Regular cardiac myocyte (primary cell): ENCODE results near the gene CUBN. TPM values are rescaled to one million over a fixed set of nuclear protein-coding genes. Genes with fewer than 3 reads are reported as not detected.

Source experiments
- total RNA-seq: library from RNA; depleted of rRNA; stranded (reverse); fragments of >200 nt; gene quantifications from 2 replicates; pipeline ENCODE4 v1.2.3, GENCODE V29; 2014

CUBN gene
- 0.56 and 0.77 TPM in 2 replicates for total RNA-seq

DNA sequence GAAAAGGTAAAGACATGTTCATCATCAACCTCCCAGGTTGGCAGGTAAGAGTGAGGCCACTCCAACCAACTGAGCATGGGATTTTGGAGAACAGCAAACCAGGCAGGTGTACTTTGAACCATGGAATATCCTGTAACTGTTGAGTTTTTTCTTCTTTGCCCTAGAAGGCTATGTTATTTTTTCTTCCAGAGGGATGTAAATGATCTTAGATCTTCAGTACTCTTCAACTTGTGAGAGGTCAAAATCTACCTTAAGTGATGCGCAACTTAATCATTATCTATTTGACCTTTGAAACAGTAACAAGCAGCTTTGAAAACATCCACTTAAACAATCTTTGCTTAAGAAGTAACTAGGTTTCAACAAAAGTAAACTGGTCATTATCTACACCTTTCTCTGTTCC, at the start of gene CUBN:
TSS of gene CUBN (minus strand) at position 71 of the 400 bp plus-strand sequence. CDS start at position 25, 46 bp downstream.

DNA sequence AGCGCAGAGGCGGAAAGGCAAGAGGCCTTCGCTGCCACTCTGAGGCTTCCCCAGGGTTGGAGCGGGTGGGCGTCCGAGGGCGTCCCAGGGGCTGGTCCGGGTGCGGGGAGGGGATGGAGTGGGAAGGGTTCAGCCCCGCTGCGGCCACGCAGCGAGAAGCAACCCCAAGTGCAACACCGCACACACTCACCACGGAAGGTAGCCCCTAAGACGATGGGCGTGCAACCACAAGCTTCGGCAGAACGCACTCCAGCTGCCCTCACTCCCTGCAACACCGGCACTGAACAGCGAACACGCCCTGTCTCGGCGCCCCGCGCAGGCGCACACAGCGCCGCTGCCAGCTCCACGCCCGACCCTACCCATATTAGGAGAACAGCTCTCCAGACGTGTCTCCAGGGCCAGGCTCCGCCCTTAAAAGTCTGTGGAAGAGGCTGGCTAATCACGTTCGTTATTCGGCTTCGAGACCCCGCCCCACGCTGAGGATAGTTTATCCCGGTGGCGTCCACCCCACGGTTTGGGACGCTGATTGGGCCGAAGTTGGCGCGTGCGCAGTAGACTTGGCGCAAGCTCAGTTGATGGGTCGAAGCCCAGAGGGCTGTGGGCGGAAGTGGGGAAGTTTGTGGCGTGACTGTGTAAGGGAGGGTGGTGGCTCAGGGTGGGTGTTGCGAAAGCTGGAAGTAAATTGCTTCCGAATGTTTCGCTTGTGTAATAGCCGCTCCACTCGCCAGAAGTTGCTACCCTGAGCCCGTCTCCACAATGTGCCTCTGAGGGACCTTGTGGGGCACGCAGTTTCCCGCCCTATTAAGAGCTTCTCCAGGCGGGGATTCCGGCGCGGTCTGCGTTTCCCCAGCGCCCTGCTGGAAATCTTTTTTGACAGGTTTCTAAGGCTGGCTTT, 312.2 kb downstream of the CUBN start, which contains the start of gene RSU1:
TSS of gene RSU1 (minus strand) at position 300 of the 895 bp plus-strand sequence. CDS start 343 bp downstream, outside the sequence.

Other genes starting within 250 kb of the CUBN start
- 4.2 and 5.6 TPM in 2 replicates for gene TRDMT1, start 71.9 kb upstream of the CUBN start, total RNA-seq
- gene VIM, start 98.4 kb upstream of the CUBN start, total RNA-seq, result 3,041 and 5,198 TPM in 2 replicates